Keratinocyte (primary cell): ENCODE results near the gene TNIK. TPM values are rescaled to one million over a fixed set of nuclear protein-coding genes. Genes with fewer than 3 reads are reported as not detected.

Experiments
- DNase-seq: peaks from one replicate; pipeline ENCODE4 v3.0.0-alpha.2; 2011; ENCODE audit warnings: low read depth, missing footprints, low spot score
- FAIRE-seq: peaks from 2 replicates; lab custom pipeline; 2011; peaks lifted over from hg19 to GRCh38; lab: Jason Lieb, UNC
- H2AFZ ChIP-seq: 2 replicates; pipeline ENCODE4 v1.6.0; 2012; ENCODE audit warnings: low read length, control low read depth, inconsistent platforms; ENCODE audit not compliant: control insufficient read depth
- H3K27ac ChIP-seq: 2 replicates; pipeline ENCODE4 v1.5.1; 2011; ENCODE audit warnings: low read length; ENCODE audit not compliant: control insufficient read depth, insufficient read depth
- H3K27me3 ChIP-seq: 3 replicates; pipeline ENCODE4 v1.6.0; 2011; ENCODE audit warnings: low read length; ENCODE audit not compliant: control insufficient read depth, insufficient read depth; ENCODE audit errors: extremely low read depth
- H3K36me3 ChIP-seq, 2 experiments: 2 replicates in 1 of 2; 3 replicates in 1 of 2; pipeline ENCODE4 v1.5.1; 2011; ENCODE audit warnings: low read length in 2 of 2, mild to moderate bottlenecking in 1 of 2; ENCODE audit not compliant: control insufficient read depth in 2 of 2, insufficient read depth in 2 of 2; ENCODE audit errors: extremely low read depth in 1 of 2
- H3K4me1 ChIP-seq: 3 replicates; pipeline ENCODE4 v1.5.1; 2011; ENCODE audit warnings: low read length; ENCODE audit not compliant: control insufficient read depth, insufficient read depth; ENCODE audit errors: extremely low read depth
- H3K4me2 ChIP-seq: 3 replicates; pipeline ENCODE4 v1.6.0; 2011; ENCODE audit warnings: low read depth, low read length; ENCODE audit not compliant: control insufficient read depth, insufficient read depth; ENCODE audit errors: extremely low read depth
- H3K4me3 ChIP-seq, 3 experiments: fragments of 200-600 bp in 1 of 3; sonication (generic) in 1 of 3; 2 replicates in 2 of 3; 3 replicates in 1 of 3; pipeline ENCODE4 v1.5.1; 2011 to 2016; ENCODE audit warnings: low read length in 3 of 3, mild to moderate bottlenecking in 3 of 3, control low read depth in 2 of 3, inconsistent platforms in 1 of 3, low read depth in 1 of 3, mixed read lengths in 1 of 3, mixed run types in 1 of 3, moderate library complexity in 1 of 3; ENCODE audit not compliant: control insufficient read depth in 2 of 3, insufficient read depth in 2 of 3; ENCODE audit errors: extremely low read depth in 1 of 3
- H3K79me2 ChIP-seq: 2 replicates; pipeline ENCODE4 v1.6.0; 2012; ENCODE audit warnings: low read length; ENCODE audit not compliant: control insufficient read depth, insufficient read depth
- H3K9ac ChIP-seq: 3 replicates; pipeline ENCODE4 v1.6.0; 2011; ENCODE audit warnings: low read length; ENCODE audit not compliant: control insufficient read depth, insufficient read depth; ENCODE audit errors: extremely low read depth
- H3K9me1 ChIP-seq: 3 replicates; pipeline ENCODE4 v1.6.0; 2011; ENCODE audit warnings: low read length; ENCODE audit not compliant: control insufficient read depth, insufficient read depth; ENCODE audit errors: extremely low read depth
- H3K9me3 ChIP-seq: 2 replicates; pipeline ENCODE4 v1.5.1; 2012; ENCODE audit warnings: low read depth, low read length; ENCODE audit not compliant: control insufficient read depth
- H4K20me1 ChIP-seq: 3 replicates; pipeline ENCODE4 v1.6.0; 2011; ENCODE audit warnings: low read length; ENCODE audit not compliant: control insufficient read depth, insufficient read depth; ENCODE audit errors: extremely low read depth
- EZH2 ChIP-seq: IDR thresholded peaks from one replicate; pipeline ENCODE4 v1.6.1; 2012; ENCODE audit warnings: inconsistent platforms, mild to moderate bottlenecking, low read length, moderate library complexity
- dilution Hi-C: fragments of 300-500 bp; cut with MboI; formaldehyde crosslinking; loops from one replicate; pipeline ENCODE4 v1.7.0; 2020; ENCODE audit warnings: low sequenced_read_pairs; ENCODE audit not compliant: extremely low pct_ligation_motif_present
- polyA plus RNA-seq, 5 experiments: library from polyadenylated mRNA; depleted of rRNA in 3 of 5; stranded (reverse) in 3 of 5; stranded (forward) in 1 of 5; unstranded in 1 of 5; fragments of >200 nt; gene quantifications; 1 replicate in 1 of 5; 2 replicates in 3 of 5; 3 replicates in 1 of 5; pipeline versions ENCODE4 v1.2.1 to v1.2.3, GENCODE V29; 2011 to 2012; ENCODE audit warnings: missing spikeins in 2 of 5, low read depth in 1 of 5, low replicate concordance in 1 of 5
- TF ChIP-seq, protein P1 (sequence below), 3 experiments: IDR thresholded peaks in 1 of 3; conservative IDR thresholded peaks in 1 of 3; optimal IDR thresholded peaks in 1 of 3; 2 replicates in 2 of 3; 3 replicates in 1 of 3; pipeline versions ENCODE3 to v1.5.1; 2011; ENCODE audit warnings: low read length in 3 of 3, mild to moderate bottlenecking in 3 of 3, moderate library complexity in 2 of 3, control low read depth in 1 of 3, inconsistent platforms in 1 of 3; ENCODE audit not compliant: insufficient read depth in 2 of 3; ENCODE audit errors: extremely low read depth in 1 of 3

The TNIK gene
- polyA plus RNA-seq, 1 donor (not counting 4 experiments of a cell fraction or from before 2014, with no cell fraction given), result 4.4 TPM

DNA sequence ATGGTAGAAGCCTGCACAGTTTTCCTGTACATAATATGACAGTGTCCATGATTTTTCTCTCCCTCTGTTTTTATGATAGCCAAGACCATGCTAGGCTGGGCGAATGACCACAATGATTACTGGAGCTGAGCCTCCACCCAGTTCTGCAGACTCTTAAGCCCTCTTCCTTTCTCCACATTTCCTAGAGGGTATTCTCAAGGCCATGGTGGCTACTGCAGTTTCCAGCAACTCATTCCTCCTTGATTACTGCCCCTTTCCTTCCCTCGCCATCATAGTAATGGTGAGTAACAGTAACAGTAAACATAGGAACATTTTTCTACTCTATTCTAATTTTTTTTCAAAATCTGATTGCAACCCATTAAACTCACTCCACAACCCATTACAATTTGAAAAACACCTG lies 20.2 kb downstream of the TNIK start:
- H4K20me1 ChIP-seq, result no peaks in the 10 kb centered on the region
- no peaks in the 10 kb centered on the region for H3K4me1 ChIP-seq
- DNase-seq, result no peak
- no peaks in the 10 kb centered on the region for H3K79me2 ChIP-seq
- H3K27ac ChIP-seq, result no peak overlapping the region
- dilution Hi-C loops, result no loop called here
- H3K9me1 ChIP-seq, result no peaks in the 10 kb centered on the region
- TF ChIP-seq EZH2, result no peak
- TF ChIP-seq, protein P1, sequence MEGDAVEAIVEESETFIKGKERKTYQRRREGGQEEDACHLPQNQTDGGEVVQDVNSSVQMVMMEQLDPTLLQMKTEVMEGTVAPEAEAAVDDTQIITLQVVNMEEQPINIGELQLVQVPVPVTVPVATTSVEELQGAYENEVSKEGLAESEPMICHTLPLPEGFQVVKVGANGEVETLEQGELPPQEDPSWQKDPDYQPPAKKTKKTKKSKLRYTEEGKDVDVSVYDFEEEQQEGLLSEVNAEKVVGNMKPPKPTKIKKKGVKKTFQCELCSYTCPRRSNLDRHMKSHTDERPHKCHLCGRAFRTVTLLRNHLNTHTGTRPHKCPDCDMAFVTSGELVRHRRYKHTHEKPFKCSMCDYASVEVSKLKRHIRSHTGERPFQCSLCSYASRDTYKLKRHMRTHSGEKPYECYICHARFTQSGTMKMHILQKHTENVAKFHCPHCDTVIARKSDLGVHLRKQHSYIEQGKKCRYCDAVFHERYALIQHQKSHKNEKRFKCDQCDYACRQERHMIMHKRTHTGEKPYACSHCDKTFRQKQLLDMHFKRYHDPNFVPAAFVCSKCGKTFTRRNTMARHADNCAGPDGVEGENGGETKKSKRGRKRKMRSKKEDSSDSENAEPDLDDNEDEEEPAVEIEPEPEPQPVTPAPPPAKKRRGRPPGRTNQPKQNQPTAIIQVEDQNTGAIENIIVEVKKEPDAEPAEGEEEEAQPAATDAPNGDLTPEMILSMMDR (optimal IDR thresholded peaks at IDR 0.05 in 1 of 3, IDR thresholded peaks at IDR 0.05 in 1 of 3, conservative IDR thresholded peaks at IDR 0.05 in 1 of 3; ENCODE audit: extremely low read depth in 1 of 3, insufficient read depth in 2 of 3, low read length in 3 of 3), result no peak
- no peaks in the 10 kb centered on the region for H3K9me3 ChIP-seq
- no peak overlapping the region for H3K4me3 ChIP-seq
- no peak overlapping the region for H2AFZ ChIP-seq
- no peak for FAIRE-seq
- H3K4me2 ChIP-seq, result no peak overlapping the region
- no peaks in the 10 kb centered on the region for H3K27me3 ChIP-seq
- H3K9ac ChIP-seq, result no peak overlapping the region
- no peaks in the 10 kb centered on the region for H3K36me3 ChIP-seq

DNA sequence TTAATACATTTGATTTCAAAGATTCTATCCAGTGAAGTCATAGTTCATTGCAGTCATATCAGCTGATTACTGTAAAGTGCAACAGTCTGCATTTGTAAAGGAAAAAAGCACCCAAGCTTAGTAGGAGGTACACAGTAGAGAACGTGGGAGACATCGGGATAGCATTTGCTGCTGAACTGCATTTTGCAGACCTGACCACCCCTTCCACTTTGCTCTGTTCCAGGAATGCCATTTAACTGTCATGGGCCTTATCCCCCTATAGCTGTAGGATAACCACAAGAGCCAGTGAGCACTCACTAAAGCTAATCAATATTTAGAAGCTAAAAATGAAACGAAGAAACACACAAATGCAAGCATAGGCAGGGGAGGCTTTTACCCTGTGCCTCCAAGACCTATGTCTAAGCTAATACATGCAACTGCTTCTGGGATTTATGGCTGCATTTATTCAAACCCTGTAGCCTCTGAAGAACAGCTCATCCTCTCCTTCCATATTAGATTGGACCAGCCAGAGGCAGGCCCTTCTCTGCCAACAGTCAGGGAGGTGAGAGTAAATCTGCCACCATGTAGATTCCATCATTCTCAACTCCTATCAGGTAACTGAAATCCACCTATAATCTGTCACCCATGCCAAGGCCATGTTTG lies 23.0 kb downstream of the TNIK start:
- no peaks in the 10 kb centered on the region for H3K79me2 ChIP-seq
- FAIRE-seq, result no peak
- H3K4me2 ChIP-seq, result no peak overlapping the region
- TF ChIP-seq EZH2, result no peak
- TF ChIP-seq, protein P1 (optimal IDR thresholded peaks at IDR 0.05 in 1 of 3, IDR thresholded peaks at IDR 0.05 in 1 of 3, conservative IDR thresholded peaks at IDR 0.05 in 1 of 3; ENCODE audit: extremely low read depth in 1 of 3, insufficient read depth in 2 of 3, low read length in 3 of 3), result no peak
- no peaks in the 10 kb centered on the region for H3K9me1 ChIP-seq
- no peak overlapping the region for H3K4me3 ChIP-seq
- dilution Hi-C loops, result no loop called here
- no peaks in the 10 kb centered on the region for H4K20me1 ChIP-seq
- no peak overlapping the region for H3K27ac ChIP-seq
- H3K4me1 ChIP-seq, result no peaks in the 10 kb centered on the region
- H3K9ac ChIP-seq, result no peak overlapping the region
- no peak for DNase-seq
- no peak overlapping the region for H2AFZ ChIP-seq
- H3K36me3 ChIP-seq, result no peaks in the 10 kb centered on the region
- H3K9me3 ChIP-seq, result no peaks in the 10 kb centered on the region
- no peaks in the 10 kb centered on the region for H3K27me3 ChIP-seq
